HEK293 (cell line): ENCODE measurements around the gene PCDHGB3.

ENCODE experiments used
- CTCF ChIA-PET: fragments of 350-600 bp; formaldehyde crosslinking; extraction: SDS; loops from one replicate; lab custom pipeline; 2021; ENCODE audit warnings: antibody characterized with exemption; lab: Yijun Ruan, JAX
- POLR2A ChIA-PET: fragments of 300-600 bp; formaldehyde crosslinking; extraction: SDS; loops from one replicate; lab custom pipeline; 2020; ENCODE audit warnings: antibody characterized with exemption, inconsistent platforms; lab: Yijun Ruan, JAX
- H3K27ac ChIP-seq: fragments of 200-500 bp; sonication (Bioruptor generic); 2 replicates; pipeline ENCODE4 v1.5.1; 2014; ENCODE audit warnings: low read depth, low read length, control low read depth, inconsistent platforms; ENCODE audit errors: extremely low read depth
- H3K36me3 ChIP-seq, 2 experiments: fragments of 200-500 bp in 1 of 2; sonication (Bioruptor generic) in 1 of 2; 1 replicate in 1 of 2; 2 replicates in 1 of 2; pipeline ENCODE4 v1.5.1; 2014 to 2017; ENCODE audit warnings: inconsistent platforms in 2 of 2, low read length in 2 of 2; ENCODE audit not compliant: control insufficient read depth in 2 of 2, insufficient read depth in 1 of 2
- H3K4me1 ChIP-seq: fragments of 200-500 bp; sonication (Bioruptor generic); 2 replicates; pipeline ENCODE4 v1.5.1; 2014; ENCODE audit warnings: mild to moderate bottlenecking, low read length, inconsistent platforms; ENCODE audit not compliant: control insufficient read depth, insufficient read depth
- H3K4me3 ChIP-seq: 2 replicates; pipeline ENCODE4 v1.5.1; 2011; ENCODE audit warnings: low read depth, mild to moderate bottlenecking, control low read depth, low read length, moderate library complexity
- H3K9me3 ChIP-seq: fragments of 200-500 bp; sonication (Bioruptor generic); 2 replicates; pipeline ENCODE4 v1.5.1; 2014; ENCODE audit warnings: low read depth, low read length, inconsistent platforms; ENCODE audit not compliant: control insufficient read depth, insufficient read depth
- KLF9 ChIP-seq: fragments of 450-650 bp; formaldehyde crosslinking; IDR thresholded peaks from 2 replicates; pipeline ENCODE4 v1.5.1; 2016; ENCODE audit warnings: missing biosample characterization, missing genetic modification characterization, low read depth
- ZNF174 ChIP-seq: fragments of 450-650 bp; formaldehyde crosslinking; IDR thresholded peaks from 2 replicates; pipeline ENCODE4 v1.5.0; 2017; ENCODE audit warnings: missing biosample characterization, mild to moderate bottlenecking, missing genetic modification characterization
- ZNF2 ChIP-seq: fragments of 450-650 bp; formaldehyde crosslinking; IDR thresholded peaks from 2 replicates; pipeline ENCODE4 v1.5.1; 2016; ENCODE audit warnings: missing biosample characterization, missing genetic modification characterization
- ZNF23 ChIP-seq: fragments of 450-650 bp; formaldehyde crosslinking; IDR thresholded peaks from 2 replicates; pipeline ENCODE4 v1.5.1; 2016; ENCODE audit warnings: missing biosample characterization, missing genetic modification characterization, borderline replicate concordance
- ZNF292 ChIP-seq: fragments of 450-650 bp; formaldehyde crosslinking; IDR thresholded peaks from 2 replicates; pipeline ENCODE4 v1.5.1; 2016; ENCODE audit warnings: low read depth, missing biosample characterization, missing genetic modification characterization, borderline replicate concordance
- ZNF561 ChIP-seq: fragments of 450-650 bp; IDR thresholded peaks from 2 replicates; pipeline ENCODE4 v1.5.1; 2018; ENCODE audit warnings: missing biosample characterization, missing genetic modification characterization, borderline replicate concordance
- ZNF654 ChIP-seq: fragments of 450-650 bp; formaldehyde crosslinking; IDR thresholded peaks from 2 replicates; pipeline ENCODE4 v1.5.1; 2016; ENCODE audit warnings: low read depth, missing biosample characterization, missing genetic modification characterization
- ZNF664 ChIP-seq: fragments of 450-650 bp; formaldehyde crosslinking; IDR thresholded peaks from 2 replicates; pipeline ENCODE4 v1.5.1; 2016; ENCODE audit warnings: missing biosample characterization, missing genetic modification characterization
- ZNF677 ChIP-seq: fragments of 450-650 bp; IDR thresholded peaks from 2 replicates; pipeline ENCODE4 v1.5.0; 2018; ENCODE audit warnings: missing biosample characterization, mild to moderate bottlenecking, missing genetic modification characterization, moderate library complexity
- ZNF830 ChIP-seq: fragments of 450-650 bp; IDR thresholded peaks from 2 replicates; pipeline ENCODE4 v1.5.0; 2018; ENCODE audit warnings: missing biosample characterization, missing genetic modification characterization, low read depth, mild to moderate bottlenecking, moderate library complexity
- TF ChIP-seq, protein P1 (sequence below): fragments of 450-650 bp; formaldehyde crosslinking; IDR thresholded peaks from 2 replicates; pipeline ENCODE4 v1.5.1; 2016; ENCODE audit warnings: missing biosample characterization, missing genetic modification characterization
- TF ChIP-seq, protein P2 (sequence below): fragments of 450-650 bp; formaldehyde crosslinking; conservative IDR thresholded peaks from 2 replicates; pipeline ENCODE4 v1.5.1; 2016; ENCODE audit warnings: low read depth, missing biosample characterization, missing genetic modification characterization
- TF ChIP-seq, protein P3 (sequence below): fragments of 450-650 bp; formaldehyde crosslinking; IDR thresholded peaks from 2 replicates; pipeline ENCODE4; 2016; ENCODE audit warnings: missing biosample characterization, missing genetic modification characterization
- TF ChIP-seq, protein P4 (sequence below): fragments of 450-650 bp; formaldehyde crosslinking; IDR thresholded peaks from 2 replicates; pipeline ENCODE4 v1.5.1; 2016; ENCODE audit warnings: missing biosample characterization, missing genetic modification characterization
- TF ChIP-seq, protein P5 (sequence below): fragments of 450-650 bp; formaldehyde crosslinking; IDR thresholded peaks from 2 replicates; pipeline ENCODE4 v1.5.1; 2016; ENCODE audit warnings: missing biosample characterization, missing genetic modification characterization

Gene PCDHGB3

DNA sequence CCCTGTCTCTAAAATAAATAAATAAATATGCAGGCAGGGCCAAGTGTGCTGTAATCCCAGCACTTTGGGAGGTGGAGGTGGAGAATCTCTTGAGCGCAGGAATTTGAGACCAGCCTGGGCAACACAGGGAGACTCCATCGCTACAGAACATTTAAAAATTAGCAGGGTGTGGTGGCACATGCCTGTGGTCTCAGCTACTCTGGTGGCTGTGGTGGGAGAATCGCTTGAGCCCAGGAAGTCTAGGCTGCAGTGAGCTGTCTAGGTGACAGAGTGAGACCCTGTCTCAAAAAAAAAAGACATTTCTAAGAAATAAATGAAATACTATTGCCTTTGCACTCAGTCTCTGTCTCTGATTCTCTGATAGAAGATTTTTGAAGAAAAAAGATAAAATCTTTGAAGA, 41.5 kb downstream of the PCDHGB3 start:
- ChIA-PET POLR2A (no interaction called here), CTCF (interaction anchor here (0.6 to 1.5 kb wide), 2 partner anchors 10 to 726 kb away, joined by 4 to 6 read pairs; partner anchors contain the start of gene PCDHGA11)
- TF ChIP-seq ZNF561 (tag by site-specific recombination), result no peak
- TF ChIP-seq, protein P1, sequence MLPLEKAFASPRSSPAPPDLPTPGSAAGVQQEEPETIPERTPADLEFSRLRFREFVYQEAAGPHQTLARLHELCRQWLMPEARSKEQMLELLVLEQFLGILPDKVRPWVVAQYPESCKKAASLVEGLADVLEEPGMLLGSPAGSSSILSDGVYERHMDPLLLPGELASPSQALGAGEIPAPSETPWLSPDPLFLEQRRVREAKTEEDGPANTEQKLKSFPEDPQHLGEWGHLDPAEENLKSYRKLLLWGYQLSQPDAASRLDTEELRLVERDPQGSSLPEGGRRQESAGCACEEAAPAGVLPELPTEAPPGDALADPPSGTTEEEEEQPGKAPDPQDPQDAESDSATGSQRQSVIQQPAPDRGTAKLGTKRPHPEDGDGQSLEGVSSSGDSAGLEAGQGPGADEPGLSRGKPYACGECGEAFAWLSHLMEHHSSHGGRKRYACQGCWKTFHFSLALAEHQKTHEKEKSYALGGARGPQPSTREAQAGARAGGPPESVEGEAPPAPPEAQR (tag by site-specific recombination), result no peak
- Histone ChIP-seq H3K4me3 (no peak overlapping the region), H3K27ac (no peak overlapping the region), H3K36me3 (no peaks in the 10 kb centered on the region), H3K4me1 (no peaks in the 10 kb centered on the region), H3K9me3 (no peaks in the 10 kb centered on the region)

DNA sequence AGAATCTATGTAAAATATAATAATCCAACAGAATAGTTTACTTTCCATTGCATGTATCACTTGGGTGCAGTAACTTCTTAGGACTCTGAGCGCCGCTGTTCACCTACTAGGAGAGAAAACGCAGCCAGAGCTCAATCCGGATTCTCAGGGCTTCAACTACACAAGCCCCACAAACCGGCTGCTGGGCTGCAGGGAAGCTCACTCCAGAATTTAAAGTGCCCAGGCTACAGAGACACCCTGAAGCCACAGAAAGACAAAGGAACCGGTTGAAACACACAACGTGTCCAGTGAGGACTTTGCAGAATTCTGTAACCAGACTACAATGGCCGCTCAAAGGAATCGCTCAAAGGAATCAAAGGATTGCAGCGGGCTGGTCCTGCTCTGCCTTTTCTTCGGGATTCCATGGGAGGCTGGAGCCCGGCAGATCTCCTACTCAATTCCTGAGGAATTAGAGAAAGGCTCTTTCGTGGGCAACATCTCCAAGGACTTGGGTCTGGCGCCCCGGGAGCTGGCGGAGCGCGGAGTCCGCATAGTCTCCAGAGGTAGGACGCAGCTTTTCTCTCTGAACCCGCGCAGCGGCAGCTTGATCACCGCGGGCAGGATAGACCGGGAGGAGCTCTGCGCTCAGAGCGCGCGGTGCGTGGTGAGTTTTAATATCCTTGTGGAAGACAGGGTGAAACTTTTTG, 43.0 kb downstream of the PCDHGB3 start, which contains the start of gene PCDHGA10:
PCDHGA10 (plus strand) TSS at position 134 of the 686 bp plus-strand sequence; CDS start at position 323, 189 bp downstream.
- POLR2A ChIA-PET, result no interaction called here
- Histone ChIP-seq H3K27ac (no peak within 1 kb of the TSS), H3K9me3 (no peaks in the 10 kb centered on the region), H3K4me3 (no peak within 1 kb of the TSS), H3K4me1 (no peaks in the 10 kb centered on the region)
- CTCF ChIA-PET, result interaction anchor here (0.6 to 3.2 kb wide), 15 partner anchors 15 to 364 kb away, joined by 3 to 14 read pairs (median 3); partner anchors contain the start of genes PCDHGA12 and PCDHGB5
- TF ChIP-seq KLF9 (tag by site-specific recombination) (no peak), ZNF174 (no peak), ZNF664 (tag by site-specific recombination) (no peak), ZNF677 (no peak), ZNF654 (tag by site-specific recombination) (no peak), ZNF292 (tag by site-specific recombination) (no peak), ZNF2 (tag by site-specific recombination) (no peak), ZNF830 (no peak), ZNF23 (no peak)
- TF ChIP-seq, protein P2, sequence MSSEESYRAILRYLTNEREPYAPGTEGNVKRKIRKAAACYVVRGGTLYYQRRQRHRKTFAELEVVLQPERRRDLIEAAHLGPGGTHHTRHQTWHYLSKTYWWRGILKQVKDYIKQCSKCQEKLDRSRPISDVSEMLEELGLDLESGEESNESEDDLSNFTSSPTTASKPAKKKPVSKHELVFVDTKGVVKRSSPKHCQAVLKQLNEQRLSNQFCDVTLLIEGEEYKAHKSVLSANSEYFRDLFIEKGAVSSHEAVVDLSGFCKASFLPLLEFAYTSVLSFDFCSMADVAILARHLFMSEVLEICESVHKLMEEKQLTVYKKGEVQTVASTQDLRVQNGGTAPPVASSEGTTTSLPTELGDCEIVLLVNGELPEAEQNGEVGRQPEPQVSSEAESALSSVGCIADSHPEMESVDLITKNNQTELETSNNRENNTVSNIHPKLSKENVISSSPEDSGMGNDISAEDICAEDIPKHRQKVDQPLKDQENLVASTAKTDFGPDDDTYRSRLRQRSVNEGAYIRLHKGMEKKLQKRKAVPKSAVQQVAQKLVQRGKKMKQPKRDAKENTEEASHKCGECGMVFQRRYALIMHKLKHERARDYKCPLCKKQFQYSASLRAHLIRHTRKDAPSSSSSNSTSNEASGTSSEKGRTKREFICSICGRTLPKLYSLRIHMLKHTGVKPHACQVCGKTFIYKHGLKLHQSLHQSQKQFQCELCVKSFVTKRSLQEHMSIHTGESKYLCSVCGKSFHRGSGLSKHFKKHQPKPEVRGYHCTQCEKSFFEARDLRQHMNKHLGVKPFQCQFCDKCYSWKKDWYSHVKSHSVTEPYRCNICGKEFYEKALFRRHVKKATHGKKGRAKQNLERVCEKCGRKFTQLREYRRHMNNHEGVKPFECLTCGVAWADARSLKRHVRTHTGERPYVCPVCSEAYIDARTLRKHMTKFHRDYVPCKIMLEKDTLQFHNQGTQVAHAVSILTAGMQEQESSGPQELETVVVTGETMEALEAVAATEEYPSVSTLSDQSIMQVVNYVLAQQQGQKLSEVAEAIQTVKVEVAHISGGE (tag by site-specific recombination), result no peak
- TF ChIP-seq, protein P3, sequence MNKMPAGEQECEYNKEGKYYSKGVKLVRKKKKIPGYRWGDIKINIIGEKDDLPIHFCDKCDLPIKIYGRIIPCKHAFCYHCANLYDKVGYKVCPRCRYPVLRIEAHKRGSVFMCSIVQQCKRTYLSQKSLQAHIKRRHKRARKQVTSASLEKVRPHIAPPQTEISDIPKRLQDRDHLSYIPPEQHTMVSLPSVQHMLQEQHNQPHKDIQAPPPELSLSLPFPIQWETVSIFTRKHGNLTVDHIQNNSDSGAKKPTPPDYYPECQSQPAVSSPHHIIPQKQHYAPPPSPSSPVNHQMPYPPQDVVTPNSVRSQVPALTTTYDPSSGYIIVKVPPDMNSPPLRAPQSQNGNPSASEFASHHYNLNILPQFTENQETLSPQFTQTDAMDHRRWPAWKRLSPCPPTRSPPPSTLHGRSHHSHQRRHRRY (tag by site-specific recombination), result no peak
- TF ChIP-seq, protein P4, sequence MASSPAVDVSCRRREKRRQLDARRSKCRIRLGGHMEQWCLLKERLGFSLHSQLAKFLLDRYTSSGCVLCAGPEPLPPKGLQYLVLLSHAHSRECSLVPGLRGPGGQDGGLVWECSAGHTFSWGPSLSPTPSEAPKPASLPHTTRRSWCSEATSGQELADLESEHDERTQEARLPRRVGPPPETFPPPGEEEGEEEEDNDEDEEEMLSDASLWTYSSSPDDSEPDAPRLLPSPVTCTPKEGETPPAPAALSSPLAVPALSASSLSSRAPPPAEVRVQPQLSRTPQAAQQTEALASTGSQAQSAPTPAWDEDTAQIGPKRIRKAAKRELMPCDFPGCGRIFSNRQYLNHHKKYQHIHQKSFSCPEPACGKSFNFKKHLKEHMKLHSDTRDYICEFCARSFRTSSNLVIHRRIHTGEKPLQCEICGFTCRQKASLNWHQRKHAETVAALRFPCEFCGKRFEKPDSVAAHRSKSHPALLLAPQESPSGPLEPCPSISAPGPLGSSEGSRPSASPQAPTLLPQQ (tag by site-specific recombination), result no peak
- TF ChIP-seq, protein P5, sequence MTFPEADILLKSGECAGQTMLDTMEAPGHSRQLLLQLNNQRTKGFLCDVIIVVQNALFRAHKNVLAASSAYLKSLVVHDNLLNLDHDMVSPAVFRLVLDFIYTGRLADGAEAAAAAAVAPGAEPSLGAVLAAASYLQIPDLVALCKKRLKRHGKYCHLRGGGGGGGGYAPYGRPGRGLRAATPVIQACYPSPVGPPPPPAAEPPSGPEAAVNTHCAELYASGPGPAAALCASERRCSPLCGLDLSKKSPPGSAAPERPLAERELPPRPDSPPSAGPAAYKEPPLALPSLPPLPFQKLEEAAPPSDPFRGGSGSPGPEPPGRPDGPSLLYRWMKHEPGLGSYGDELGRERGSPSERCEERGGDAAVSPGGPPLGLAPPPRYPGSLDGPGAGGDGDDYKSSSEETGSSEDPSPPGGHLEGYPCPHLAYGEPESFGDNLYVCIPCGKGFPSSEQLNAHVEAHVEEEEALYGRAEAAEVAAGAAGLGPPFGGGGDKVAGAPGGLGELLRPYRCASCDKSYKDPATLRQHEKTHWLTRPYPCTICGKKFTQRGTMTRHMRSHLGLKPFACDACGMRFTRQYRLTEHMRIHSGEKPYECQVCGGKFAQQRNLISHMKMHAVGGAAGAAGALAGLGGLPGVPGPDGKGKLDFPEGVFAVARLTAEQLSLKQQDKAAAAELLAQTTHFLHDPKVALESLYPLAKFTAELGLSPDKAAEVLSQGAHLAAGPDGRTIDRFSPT (tag by site-specific recombination), result no peak
- TF ChIP-seq, all 188 proteins: peak for 0
- no peaks in the 10 kb centered on the region for H3K36me3 ChIP-seq
